Muscle layer of duodenum (tissue), 2 donors: ENCODE measurements around the gene APOL2.

Experiments
- H3K27ac ChIP-seq: one replicate; pipeline ENCODE4 v1.7.0; 2013; ENCODE audit warnings: mild to moderate bottlenecking, low read length
- H3K27me3 ChIP-seq: one replicate; pipeline ENCODE4 v1.7.0; 2013; ENCODE audit warnings: low read depth, mild to moderate bottlenecking, control low read depth, low read length
- H3K36me3 ChIP-seq, 2 donors: one replicate each; pipeline ENCODE4 v1.7.0; 2013; ENCODE audit warnings: low read length in 2 of 2, control low read depth in 1 of 2, mild to moderate bottlenecking in 1 of 2; ENCODE audit not compliant: insufficient read depth in 2 of 2, control insufficient read depth in 1 of 2
- H3K4me1 ChIP-seq, 2 donors: one replicate each; pipeline ENCODE4 v1.7.0; 2013; ENCODE audit warnings: low read length in 2 of 2, mild to moderate bottlenecking in 2 of 2, control low read depth in 1 of 2, moderate library complexity in 1 of 2; ENCODE audit not compliant: insufficient read depth in 2 of 2, control insufficient read depth in 1 of 2
- H3K4me3 ChIP-seq, 2 donors: one replicate each; pipeline ENCODE4 v1.7.0; 2013; ENCODE audit warnings: low read length in 2 of 2, low read depth in 1 of 2, mild to moderate bottlenecking in 1 of 2
- H3K9me3 ChIP-seq, 2 donors: one replicate each; pipeline ENCODE4 v1.7.0; 2013; ENCODE audit warnings: low read length in 2 of 2, control low read depth in 1 of 2, mild to moderate bottlenecking in 1 of 2; ENCODE audit not compliant: control insufficient read depth in 1 of 2
- donor health status: healthy.

Gene APOL2, protein sequence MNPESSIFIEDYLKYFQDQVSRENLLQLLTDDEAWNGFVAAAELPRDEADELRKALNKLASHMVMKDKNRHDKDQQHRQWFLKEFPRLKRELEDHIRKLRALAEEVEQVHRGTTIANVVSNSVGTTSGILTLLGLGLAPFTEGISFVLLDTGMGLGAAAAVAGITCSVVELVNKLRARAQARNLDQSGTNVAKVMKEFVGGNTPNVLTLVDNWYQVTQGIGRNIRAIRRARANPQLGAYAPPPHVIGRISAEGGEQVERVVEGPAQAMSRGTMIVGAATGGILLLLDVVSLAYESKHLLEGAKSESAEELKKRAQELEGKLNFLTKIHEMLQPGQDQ

GRCh38 chr22:36239401-36240171, at the start of gene APOL2:
Gene APOL2, minus strand, starts transcription at chr22:36239527. Its CDS starts 6,365 bp downstream, at chr22:36233162.
- Histone ChIP-seq H3K4me1 (peaks cover 15 to 31% of the 10 kb centered on the region in 2 donors), H3K27me3 (no peaks in the 10 kb centered on the region), H3K27ac (peak within 1 kb of the TSS; percentile 95), H3K9me3 (no peaks in the 10 kb centered on the region), H3K36me3 (peaks cover 0 to 6% of the 10 kb centered on the region in 2 donors), H3K4me3 (peak within 1 kb of the TSS; percentile 66 to 75)

- Histone ChIP-seq H3K27me3 (no peaks in the 10 kb centered on the region), H3K27ac (no peak overlapping the region), H3K36me3 (peaks cover 76 to 85% of the 10 kb centered on the region in 2 donors), H3K4me3 (no peak overlapping the region), H3K4me1 (peaks cover 0 to 14% of the 10 kb centered on the region in 2 donors), H3K9me3 (no peaks in the 10 kb centered on the region)
Observed at GRCh38 chr22:36288571-36289405, 49.5 kb upstream of the APOL2 start.

GRCh38 chr22:36287881-36288515, 48.7 kb upstream of the APOL2 start:
- Histone ChIP-seq H3K27ac (no peak overlapping the region), H3K4me1 (peaks cover 0 to 14% of the 10 kb centered on the region in 2 donors), H3K36me3 (peaks cover 73 to 83% of the 10 kb centered on the region in 2 donors)

DNA sequence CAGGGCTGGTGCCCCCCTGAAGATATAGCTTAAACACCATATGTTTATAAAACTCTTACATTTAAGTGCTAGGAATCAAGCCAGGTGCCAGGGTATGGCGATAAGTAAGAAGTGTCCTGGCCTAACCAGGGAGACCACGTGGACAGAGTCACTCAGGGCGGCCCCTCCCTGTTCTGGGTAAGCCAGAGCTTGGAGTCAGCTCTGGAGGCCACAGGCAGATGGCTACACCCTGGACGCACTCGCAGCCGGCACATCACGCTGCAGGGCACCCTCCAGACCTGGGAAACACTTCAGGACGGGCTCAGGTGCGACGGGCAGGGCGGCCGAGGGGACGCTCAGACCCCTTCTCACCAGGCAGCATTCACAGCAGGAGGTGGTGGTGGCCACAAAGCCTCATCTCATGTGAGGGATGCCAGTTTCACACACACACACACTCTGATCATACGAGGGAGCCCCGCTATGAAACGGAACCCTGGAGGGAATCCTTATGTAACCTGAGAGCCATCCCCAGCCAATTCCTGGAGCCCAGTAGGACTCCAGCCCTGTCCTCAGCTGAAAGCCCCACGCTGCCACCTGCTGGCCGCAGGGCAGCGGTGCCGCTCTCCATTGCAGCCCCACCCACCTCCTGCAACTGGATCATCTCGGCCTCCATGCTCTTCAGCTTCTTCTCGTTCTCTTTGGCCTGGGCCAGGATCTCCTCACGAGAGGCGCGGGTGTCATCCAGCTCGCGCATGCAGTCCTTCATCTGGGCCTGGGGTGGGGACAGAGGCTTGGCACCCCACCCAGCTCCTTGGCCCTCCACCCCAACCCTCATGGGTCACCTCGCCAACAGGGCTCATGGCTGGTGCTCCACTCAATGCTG, 47.0 kb upstream of the APOL2 start:
- Histone ChIP-seq H3K4me1 (peaks cover 0 to 19% of the 10 kb centered on the region in 2 donors), H3K9me3 (no peaks in the 10 kb centered on the region), H3K27me3 (no peaks in the 10 kb centered on the region), H3K27ac (no peak overlapping the region), H3K4me3 (no peak overlapping the region), H3K36me3 (peaks cover 74 to 85% of the 10 kb centered on the region in 2 donors)

More at GRCh38 chr22:36287881-36288515, 48.7 kb upstream of the APOL2 start:
- Histone ChIP-seq H3K9me3 (no peaks in the 10 kb centered on the region), H3K4me3 (no peak overlapping the region), H3K27me3 (no peaks in the 10 kb centered on the region)

- H3K27me3 ChIP-seq = no peaks in the 10 kb centered on the region
- H3K27ac ChIP-seq = no peak overlapping the region
- H3K9me3 ChIP-seq = no peaks in the 10 kb centered on the region
- peaks cover 79 to 91% of the 10 kb centered on the region in 2 donors for H3K36me3 ChIP-seq
- H3K4me3 ChIP-seq = no peak overlapping the region
- H3K4me1 ChIP-seq = peaks cover 0 to 27% of the 10 kb centered on the region in 2 donors
Observed at GRCh38 chr22:36285545-36285944, 46.2 kb upstream of the APOL2 start.

DNA sequence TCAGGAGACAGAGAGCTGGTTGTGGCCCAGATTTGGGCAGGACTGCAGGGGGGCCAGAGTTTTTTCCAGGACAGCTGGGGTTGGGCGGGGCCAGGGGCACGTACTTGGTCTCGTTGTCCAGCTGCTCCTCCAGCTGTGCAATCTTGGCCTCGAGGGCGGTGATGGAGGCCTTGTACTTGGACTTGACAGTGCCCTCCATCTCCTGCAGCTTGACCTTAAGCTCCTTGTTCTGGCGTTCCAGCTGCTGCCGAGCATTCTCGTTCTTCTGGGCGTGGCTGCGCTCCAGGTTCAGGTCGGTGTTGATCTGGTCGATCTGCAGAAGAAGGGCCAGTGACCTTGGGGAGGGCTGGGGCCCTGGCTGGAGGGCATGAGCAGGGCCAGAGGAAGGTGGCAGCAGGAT, 45.7 kb upstream of the APOL2 start:
- Histone ChIP-seq H3K9me3 (no peaks in the 10 kb centered on the region), H3K4me3 (no peak overlapping the region), H3K27me3 (no peaks in the 10 kb centered on the region), H3K36me3 (peaks cover 79 to 91% of the 10 kb centered on the region in 2 donors), H3K4me1 (peaks cover 0 to 29% of the 10 kb centered on the region in 2 donors), H3K27ac (no peak overlapping the region)

DNA sequence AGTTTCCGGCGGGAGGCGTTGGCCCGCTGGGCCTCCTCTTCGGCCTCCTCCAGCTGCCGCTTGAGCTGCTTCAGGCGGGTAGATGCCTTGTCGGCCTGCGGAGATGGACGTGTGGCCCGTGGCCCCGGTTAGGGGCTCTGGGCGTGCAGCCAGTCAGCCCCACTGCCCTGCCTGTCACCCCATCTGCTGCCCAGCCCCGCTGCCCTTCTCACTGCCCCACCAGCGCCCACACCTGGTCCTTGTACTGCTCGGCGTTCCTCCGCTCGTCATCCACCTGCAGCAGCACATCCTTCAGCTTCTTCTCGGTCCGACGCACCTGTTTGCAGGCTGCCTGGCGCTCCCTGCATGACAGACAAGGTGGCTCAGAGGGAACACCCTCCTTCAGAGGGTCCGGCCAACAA, 44.8 kb upstream of the APOL2 start:
- Histone ChIP-seq H3K4me1 (peaks cover 0 to 29% of the 10 kb centered on the region in 2 donors), H3K36me3 (peaks cover 74 to 82% of the 10 kb centered on the region in 2 donors), H3K9me3 (no peaks in the 10 kb centered on the region), H3K4me3 (no peak overlapping the region), H3K27me3 (no peaks in the 10 kb centered on the region), H3K27ac (no peak overlapping the region)

DNA sequence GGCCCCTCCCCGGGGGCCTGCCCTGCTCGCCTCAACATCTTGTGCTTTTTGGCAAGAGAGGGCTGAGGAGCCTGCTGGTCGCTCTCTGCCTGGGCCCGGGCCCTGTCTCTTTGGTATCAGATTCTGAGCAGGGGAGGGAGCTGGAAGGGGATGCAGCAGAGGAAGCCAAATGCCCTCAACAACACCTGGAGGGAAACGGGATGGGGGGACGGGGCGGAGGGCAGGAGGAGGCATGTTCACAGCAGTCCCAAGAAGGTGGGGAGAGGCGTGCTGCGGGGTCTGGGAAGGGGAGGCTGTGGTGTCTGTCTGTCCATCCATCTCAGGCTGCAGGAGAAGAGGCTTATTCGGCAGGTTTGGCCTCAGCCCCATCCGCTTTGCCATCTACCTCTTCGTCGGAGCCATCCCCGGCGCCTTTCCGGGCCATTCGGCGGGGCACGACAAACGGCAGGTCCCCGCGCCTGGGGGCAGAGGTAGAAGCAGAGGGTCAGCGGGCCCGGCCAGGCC, 43.1 kb upstream of the APOL2 start:
- H3K4me1 ChIP-seq = peaks cover 2 to 29% of the 10 kb centered on the region in 2 donors
- peaks cover 61 to 64% of the 10 kb centered on the region in 2 donors for H3K36me3 ChIP-seq
- H3K4me3 ChIP-seq = no peak overlapping the region
- H3K27me3 ChIP-seq = no peaks in the 10 kb centered on the region
- no peak overlapping the region for H3K27ac ChIP-seq
- no peaks in the 10 kb centered on the region for H3K9me3 ChIP-seq

- no peaks in the 10 kb centered on the region for H3K9me3 ChIP-seq
- H3K36me3 ChIP-seq = peaks cover 58 to 59% of the 10 kb centered on the region in 2 donors
- H3K4me1 ChIP-seq = peaks cover 3 to 26% of the 10 kb centered on the region in 2 donors
- no peak overlapping the region for H3K27ac ChIP-seq
- H3K27me3 ChIP-seq = no peaks in the 10 kb centered on the region
- no peak overlapping the region for H3K4me3 ChIP-seq
Observed at GRCh38 chr22:36281781-36282327, 42.5 kb upstream of the APOL2 start.

DNA sequence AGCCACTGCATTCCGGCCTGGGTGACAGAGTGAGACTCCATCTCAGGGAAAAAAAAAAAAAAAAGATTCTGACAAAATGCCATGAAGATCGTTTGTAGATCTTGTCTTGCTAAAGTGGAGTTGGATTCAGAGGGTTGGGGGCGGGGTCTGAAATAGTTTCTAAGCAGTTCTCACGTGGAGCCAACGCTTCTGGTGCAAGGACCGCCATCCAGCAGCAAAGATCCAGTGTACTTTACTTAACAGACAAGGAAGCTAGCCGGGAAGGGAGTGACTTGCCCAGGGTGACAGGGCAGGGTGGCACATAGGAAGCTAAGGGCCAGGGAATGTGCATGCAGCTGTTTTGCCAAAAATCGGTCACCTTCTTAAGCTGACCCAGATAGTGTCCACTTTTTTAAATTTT, 41.1 kb upstream of the APOL2 start:
- H3K27ac ChIP-seq = no peak overlapping the region
- no peaks in the 10 kb centered on the region for H3K27me3 ChIP-seq
- no peaks in the 10 kb centered on the region for H3K9me3 ChIP-seq
- H3K36me3 ChIP-seq = peaks cover 44 to 45% of the 10 kb centered on the region in 2 donors
- no peak overlapping the region for H3K4me3 ChIP-seq
- peaks cover 3 to 15% of the 10 kb centered on the region in 2 donors for H3K4me1 ChIP-seq
